ENCODE results near the gene RNU5B-1. TPM values are rescaled to one million over a fixed set of nuclear protein-coding genes. Genes with fewer than 3 reads are reported as not detected.

Gene RNU5B-1
- total and polyA plus RNA-seq, 7 donors, result 12.8 to 34.0 (median 13.9) TPM; not detected in 4

GRCh38 chr15:65286069-65286703 lies 18.3 kb upstream of the RNU5B-1 start:
- WGBS, 3 donors, result 0% methylated on average over 46 to 52 of the region's 52 CpGs
- peak overlapping the region; percentile 95 for H3K27ac ChIP-seq
- H3K4me1 ChIP-seq, result peaks cover 20% of the 10 kb centered on the region
- TF ChIP-seq, protein P1, sequence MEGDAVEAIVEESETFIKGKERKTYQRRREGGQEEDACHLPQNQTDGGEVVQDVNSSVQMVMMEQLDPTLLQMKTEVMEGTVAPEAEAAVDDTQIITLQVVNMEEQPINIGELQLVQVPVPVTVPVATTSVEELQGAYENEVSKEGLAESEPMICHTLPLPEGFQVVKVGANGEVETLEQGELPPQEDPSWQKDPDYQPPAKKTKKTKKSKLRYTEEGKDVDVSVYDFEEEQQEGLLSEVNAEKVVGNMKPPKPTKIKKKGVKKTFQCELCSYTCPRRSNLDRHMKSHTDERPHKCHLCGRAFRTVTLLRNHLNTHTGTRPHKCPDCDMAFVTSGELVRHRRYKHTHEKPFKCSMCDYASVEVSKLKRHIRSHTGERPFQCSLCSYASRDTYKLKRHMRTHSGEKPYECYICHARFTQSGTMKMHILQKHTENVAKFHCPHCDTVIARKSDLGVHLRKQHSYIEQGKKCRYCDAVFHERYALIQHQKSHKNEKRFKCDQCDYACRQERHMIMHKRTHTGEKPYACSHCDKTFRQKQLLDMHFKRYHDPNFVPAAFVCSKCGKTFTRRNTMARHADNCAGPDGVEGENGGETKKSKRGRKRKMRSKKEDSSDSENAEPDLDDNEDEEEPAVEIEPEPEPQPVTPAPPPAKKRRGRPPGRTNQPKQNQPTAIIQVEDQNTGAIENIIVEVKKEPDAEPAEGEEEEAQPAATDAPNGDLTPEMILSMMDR (IDR thresholded peaks at IDR 0.05), result no peak
- ATAC-seq, result peak; percentile 57 to 77 (median 66)
- H3K27me3 ChIP-seq (ENCODE audit: insufficient read depth in 3 of 3, low read length in 2 of 3), result no peaks in the 10 kb centered on the region
- intact Hi-C loops (cut with DNase I), result no loop called here
- H3K9me3 ChIP-seq, result no peaks in the 10 kb centered on the region
- H3K4me3 ChIP-seq, result peak overlapping the region; percentile 71
- DNase-seq, result peak in 1 of 2 donors; percentile 72
- H3K36me3 ChIP-seq (ENCODE audit: insufficient read depth in 1 of 2, low read depth in 1 of 2), result no peaks in the 10 kb centered on the region

DNA sequence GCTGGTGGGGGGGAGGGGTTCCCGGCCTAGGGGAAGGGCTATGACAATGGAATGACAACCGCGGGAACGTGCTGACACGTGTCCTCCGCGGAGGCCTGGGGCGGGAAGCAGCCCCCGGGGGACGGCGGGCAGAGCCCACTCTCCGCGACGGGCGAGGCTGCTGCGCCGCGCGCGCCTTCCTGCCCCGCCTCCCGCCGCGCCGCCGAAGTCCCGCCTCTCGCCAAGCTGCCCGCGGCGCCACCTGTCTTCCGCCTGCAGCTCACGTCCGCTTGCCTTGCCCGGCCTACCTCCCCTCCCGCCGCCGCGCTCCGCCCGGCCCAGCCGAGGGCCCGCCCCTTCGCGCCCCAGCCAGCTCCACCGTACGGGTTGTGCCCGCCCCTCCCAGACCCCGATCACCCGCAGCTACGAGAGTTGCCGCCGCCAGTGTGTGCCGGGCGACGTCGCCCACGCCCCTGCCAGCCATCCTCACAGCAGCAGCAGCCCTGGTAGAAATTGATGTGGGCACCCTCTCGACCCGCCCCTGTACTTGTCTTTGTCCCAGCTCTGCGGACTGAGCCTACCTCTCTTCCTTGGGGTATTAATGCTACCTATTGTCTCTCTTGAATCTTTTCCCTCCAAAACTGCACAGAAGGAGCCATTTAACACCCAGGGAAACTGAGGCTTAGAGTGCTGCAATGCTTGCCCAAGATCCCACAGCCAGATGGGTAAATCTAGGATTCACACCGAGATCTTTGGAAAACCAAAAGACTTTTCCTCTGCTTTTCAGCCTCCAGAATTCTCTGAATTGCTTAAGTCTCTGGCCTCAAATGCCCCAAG lies 17.6 kb upstream of the RNU5B-1 start, which contains the start of gene PARP16:
Gene PARP16, minus strand, starts transcription at position 180 of the 816 bp plus-strand sequence. CDS start 457 bp downstream, outside the sequence.
- H3K36me3 ChIP-seq (ENCODE audit: insufficient read depth in 1 of 2, low read depth in 1 of 2), result no peaks in the 10 kb centered on the region
- H3K4me3 ChIP-seq, result peak within 1 kb of the TSS; percentile 71
- H3K27me3 ChIP-seq (ENCODE audit: insufficient read depth in 3 of 3, low read length in 2 of 3), result no peaks in the 10 kb centered on the region
- ATAC-seq (peak; percentile 94 to 96 (median 95)), DNase-seq (peak; percentile 91 to 96)
- no peaks in the 10 kb centered on the region for H3K9me3 ChIP-seq
- H3K27ac ChIP-seq, result peak within 1 kb of the TSS; percentile 95
- intact Hi-C loops (cut with DNase I), result no loop called here
- TF ChIP-seq, protein P1 (IDR thresholded peaks at IDR 0.05), result peak; percentile 43
- peaks cover 20% of the 10 kb centered on the region for H3K4me1 ChIP-seq
- WGBS, 3 donors, result 2 to 3% (median 3%) methylated on average over 31 to 62 of the region's 62 CpGs

DNA sequence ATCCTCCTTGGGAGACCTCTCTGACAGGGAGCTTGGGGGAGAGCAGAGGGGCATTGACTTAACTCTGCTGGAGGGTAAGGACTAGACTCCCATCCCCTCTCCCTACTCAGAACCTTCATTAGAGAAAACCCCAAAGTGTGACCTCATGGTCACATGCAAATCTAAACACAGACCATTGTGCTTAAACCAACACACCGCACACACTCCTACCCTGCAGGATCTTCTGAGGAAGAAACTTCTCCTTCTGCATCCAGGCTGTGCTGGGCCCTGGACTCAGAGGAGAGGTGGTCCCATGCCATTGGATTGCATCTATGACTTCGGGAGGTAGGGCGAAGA lies 17.0 kb upstream of the RNU5B-1 start:
- TF ChIP-seq, protein P1 (IDR thresholded peaks at IDR 0.05), result no peak
- no peak for DNase-seq
- intact Hi-C loops (cut with DNase I), result no loop called here

DNA sequence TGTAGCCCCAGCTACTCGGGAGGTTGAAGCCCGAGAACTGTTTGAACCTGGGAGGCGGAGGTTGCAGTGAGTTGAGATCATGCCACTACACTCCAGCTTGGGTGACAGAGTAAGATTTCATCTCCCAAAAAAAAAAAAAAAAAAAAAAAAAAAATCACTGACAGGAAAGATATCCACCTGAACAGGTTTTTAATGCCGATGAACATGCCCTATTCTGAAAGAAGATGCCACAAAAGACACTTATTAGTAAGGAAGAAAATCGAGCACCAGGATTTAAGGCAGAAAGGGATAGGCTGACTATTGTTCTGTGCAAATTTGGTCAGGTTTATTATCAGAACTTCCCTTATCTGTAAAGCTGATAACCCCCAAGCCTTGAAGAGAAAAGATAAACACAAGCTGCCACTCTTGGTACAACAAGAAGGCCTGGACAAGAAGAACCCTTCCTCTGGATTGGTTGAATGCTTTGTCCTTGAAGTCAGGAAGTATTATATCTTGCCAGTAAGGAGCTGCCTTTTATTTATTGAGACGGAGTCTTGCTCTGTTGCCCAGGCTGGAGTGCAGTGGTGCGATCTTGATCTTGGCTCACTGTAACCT lies 15.1 kb upstream of the RNU5B-1 start:
- TF ChIP-seq, protein P1 (IDR thresholded peaks at IDR 0.05), result no peak
- no peaks in the 10 kb centered on the region for H3K27me3 ChIP-seq (ENCODE audit: insufficient read depth in 3 of 3, low read length in 2 of 3)
- H3K27ac ChIP-seq, result no peak overlapping the region
- H3K4me1 ChIP-seq, result peaks cover 17% of the 10 kb centered on the region
- ATAC-seq (no peak), DNase-seq (no peak)
- 88 to 93% (median 93%) methylated on average over 7 of the region's 7 CpGs for WGBS, 3 donors
- intact Hi-C loops (cut with DNase I), result no loop called here
- no peaks in the 10 kb centered on the region for H3K36me3 ChIP-seq (ENCODE audit: insufficient read depth in 1 of 2, low read depth in 1 of 2)
- H3K9me3 ChIP-seq, result no peaks in the 10 kb centered on the region
- no peak overlapping the region for H3K4me3 ChIP-seq

More for the DNA sequence above, 17.0 kb upstream of the RNU5B-1 start:
- H3K4me1 ChIP-seq, result peaks cover 20% of the 10 kb centered on the region
- WGBS, 3 donors, result 92 to 95% (median 93%) methylated on average over 3 of the region's 3 CpGs
- no peaks in the 10 kb centered on the region for H3K27me3 ChIP-seq (ENCODE audit: insufficient read depth in 3 of 3, low read length in 2 of 3)
- no peaks in the 10 kb centered on the region for H3K36me3 ChIP-seq (ENCODE audit: insufficient read depth in 1 of 2, low read depth in 1 of 2)
- ATAC-seq, result no peak
- H3K27ac ChIP-seq, result peak overlapping the region; percentile 95
- no peaks in the 10 kb centered on the region for H3K9me3 ChIP-seq
- H3K4me3 ChIP-seq, result peak overlapping the region; percentile 71
